Fibroblast of the aortic adventitia (primary cell): ENCODE measurements around the gene SWT1. TPM values are rescaled to one million over a fixed set of nuclear protein-coding genes. Genes with fewer than 3 reads are reported as not detected.
"Not testable (repeated sequence)": the region's sequence is repeated elsewhere in the genome, so short reads cannot be mapped to it uniquely, and the experiment has no call there.

Experiments used
- DNase-seq: peaks from one replicate; pipeline ENCODE4 v3.0.0-alpha.2; 2010; ENCODE audit warnings: low read depth
- H3K4me3 ChIP-seq: 2 replicates; pipeline ENCODE4 v1.5.1; 2011; ENCODE audit warnings: low read depth, mild to moderate bottlenecking, control low read depth, low read length, moderate library complexity
- CTCF ChIP-seq: IDR thresholded peaks from 2 replicates; pipeline ENCODE4 v1.5.1; 2011; ENCODE audit warnings: mild to moderate bottlenecking, low read length, control low read depth, inconsistent platforms; ENCODE audit not compliant: insufficient read depth
- total RNA-seq: library from RNA; depleted of rRNA; stranded (reverse); fragments of >200 nt; gene quantifications from 2 replicates; pipeline ENCODE4 v1.2.3, GENCODE V29; 2012; ENCODE audit warnings: low replicate concordance

The SWT1 gene
- total RNA-seq, 1 donor: 8.1 TPM

DNA sequence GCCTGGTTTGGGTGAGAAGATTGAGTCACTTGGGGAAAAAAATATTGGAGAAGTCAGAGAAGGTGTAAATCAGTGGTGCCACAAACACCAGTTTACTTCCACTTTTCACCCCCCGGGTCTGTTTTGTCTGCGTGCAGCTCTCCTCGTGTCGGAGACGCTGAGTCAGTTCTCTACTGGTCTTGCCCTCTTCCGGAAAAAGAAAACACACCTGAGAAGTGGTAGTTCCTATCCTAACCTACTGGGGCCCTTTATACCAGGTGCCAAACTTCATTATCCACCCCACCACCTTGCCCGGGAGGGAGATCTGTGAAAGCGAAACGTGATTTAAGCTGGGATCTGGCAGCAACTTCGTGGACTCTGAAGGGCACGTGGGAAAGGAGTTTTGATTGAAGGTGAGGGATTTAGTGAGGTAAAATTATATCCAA is 160.9 kb downstream of the SWT1 start:
- DNase-seq: no peak
- H3K4me3 ChIP-seq: peak overlapping the region; percentile 85
- TF ChIP-seq CTCF: no peak

DNA sequence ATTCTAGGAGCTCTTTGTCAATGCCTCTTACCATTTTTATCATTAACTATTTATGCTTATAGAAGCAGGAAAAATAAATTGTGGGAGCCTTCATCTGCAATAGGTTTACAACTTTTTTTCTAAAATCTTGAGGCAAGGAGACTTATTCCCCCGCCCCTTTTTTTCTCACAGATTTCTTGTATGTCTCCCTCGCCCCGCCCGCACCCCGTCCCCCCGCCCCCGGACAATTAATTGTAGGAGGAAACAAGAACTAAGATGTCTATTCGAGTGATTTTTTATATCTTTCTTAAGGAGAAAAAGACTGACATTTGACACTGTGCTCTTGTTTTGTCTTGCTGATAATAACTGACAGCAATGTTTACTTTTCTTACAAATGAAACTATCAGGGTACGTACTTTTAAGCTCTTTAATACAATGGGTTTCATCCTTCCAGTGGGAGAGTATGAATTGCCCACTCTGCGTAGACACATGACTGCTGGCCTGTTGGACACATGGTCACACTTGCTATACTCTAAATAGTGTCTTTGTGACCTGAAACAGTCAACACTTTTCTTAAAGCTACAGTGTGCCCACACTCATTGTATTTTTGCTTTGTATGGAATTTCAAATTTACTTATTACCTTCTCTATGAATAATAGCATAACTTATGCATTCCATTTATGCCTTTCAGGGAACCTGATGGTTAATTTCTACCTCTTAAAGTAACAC is 161.6 kb downstream of the SWT1 start:
- TF ChIP-seq CTCF: no peak
- H3K4me3 ChIP-seq: no peak overlapping the region
- DNase-seq: no peak

- DNase-seq: no peak
- TF ChIP-seq CTCF: no peak
- no peak overlapping the region for H3K4me3 ChIP-seq
Observed at GRCh38 chr1:185319139-185319475, 162.1 kb downstream of the SWT1 start.

- H3K4me3 ChIP-seq, DNase-seq: not testable (repeated sequence)
Observed at GRCh38 chr1:185321104-185321503, 164.1 kb downstream of the SWT1 start.

DNA sequence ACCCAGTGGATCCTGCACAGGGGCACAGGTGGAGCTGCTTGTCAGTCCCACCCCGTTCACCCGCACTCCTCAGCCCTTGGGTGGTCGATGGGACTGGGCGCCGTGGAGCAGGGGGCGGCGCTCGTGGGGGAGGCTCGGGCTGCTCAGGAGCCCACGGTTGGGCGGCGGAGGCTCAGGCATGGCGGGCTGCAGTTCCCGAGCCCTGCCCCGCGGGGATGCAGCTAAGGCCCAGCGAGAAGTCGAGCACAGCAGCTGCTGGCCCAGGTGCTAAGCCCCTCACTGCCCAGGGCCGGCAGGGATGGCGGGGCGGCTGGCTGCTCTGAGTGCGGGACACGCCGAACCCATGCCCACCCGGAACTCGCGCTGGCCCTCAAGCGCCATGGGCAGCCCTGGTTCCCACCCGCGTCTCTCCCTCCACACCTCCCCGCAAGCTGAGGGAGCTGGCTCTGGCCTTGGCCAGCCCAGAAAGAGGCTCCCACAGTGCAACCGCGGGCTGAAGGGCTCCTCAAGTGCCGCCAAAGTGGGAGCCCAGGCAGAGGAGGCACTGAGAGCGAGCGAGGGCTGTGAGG is 164.8 kb downstream of the SWT1 start:
- not testable (repeated sequence) for DNase-seq, H3K4me3 ChIP-seq

DNA sequence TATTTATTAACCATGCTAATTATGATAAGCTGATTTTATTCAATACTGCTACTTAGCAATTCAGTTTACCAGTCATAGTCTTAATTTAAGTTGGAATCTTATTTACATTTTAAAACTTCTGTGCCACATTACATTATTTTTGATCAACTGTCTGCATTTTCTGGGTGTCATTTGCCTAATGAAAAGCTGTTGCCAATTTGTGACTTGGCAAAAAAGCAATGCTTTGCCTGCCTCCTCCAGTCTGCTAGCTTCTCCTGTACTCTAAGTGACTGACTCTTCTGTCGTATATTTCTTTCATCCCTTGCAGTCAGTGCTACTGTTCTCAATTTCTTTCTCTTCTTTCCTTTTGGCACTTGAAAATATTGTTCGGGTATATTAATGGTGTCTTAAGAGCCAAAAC is 165.7 kb downstream of the SWT1 start:
- DNase-seq: no peak
- no peak for TF ChIP-seq CTCF
- H3K4me3 ChIP-seq: no peak overlapping the region

GRCh38 chr1:185324118-185324517 is 167.2 kb downstream of the SWT1 start:
- no peak for TF ChIP-seq CTCF
- no peak for DNase-seq
- no peak overlapping the region for H3K4me3 ChIP-seq

GRCh38 chr1:185325413-185325812 is 168.4 kb downstream of the SWT1 start:
- DNase-seq: no peak
- H3K4me3 ChIP-seq: no peak overlapping the region
- TF ChIP-seq CTCF: no peak
